ENCODE results near the gene RBM18. TPM values are rescaled to one million over a fixed set of nuclear protein-coding genes. Genes with fewer than 3 reads are reported as not detected.

RBM18 gene
- total RNA-seq, 1 donor from 2014 or later: 17.5 TPM

GRCh38 chr9:122302237-122303093 is 37.8 kb upstream of the RBM18 start:
- Histone ChIP-seq H3K27me3 (no peaks in the 10 kb centered on the region), H3K4me1 (peaks cover 3% of the 10 kb centered on the region), H3K4me3 (no peak overlapping the region), H3K36me3 (peaks cover 38% of the 10 kb centered on the region), H3K9me3 (no peaks in the 10 kb centered on the region), H3K27ac (no peak overlapping the region)
- no peak for DNase-seq
- ATAC-seq: no peak
- no peak for TF ChIP-seq CTCF (IDR thresholded peaks at IDR 0.05)
- intact Hi-C loops (cut with DNase I): no loop called here

DNA sequence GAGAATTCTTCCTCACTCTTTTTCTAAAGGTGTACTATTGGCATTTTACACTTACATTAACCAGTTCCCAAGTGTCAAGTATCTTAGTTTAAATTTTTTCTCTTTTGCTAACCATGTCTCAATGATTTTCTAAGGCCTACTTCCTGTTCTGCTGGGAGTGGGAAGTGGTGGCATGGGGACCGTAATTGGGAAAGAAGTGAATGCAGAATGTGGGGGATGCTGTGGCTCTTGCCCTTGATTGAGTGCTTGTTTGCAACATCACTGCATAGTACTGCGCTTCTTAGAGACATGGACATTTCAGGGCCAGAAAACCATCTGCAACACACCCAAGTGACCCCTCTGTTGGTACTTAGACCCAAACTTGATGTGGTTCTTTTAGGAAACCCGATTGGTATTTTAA is 32.9 kb upstream of the RBM18 start:
- intact Hi-C loops (cut with DNase I): no loop called here
- peak; percentile 94 for ATAC-seq
- peaks cover 54% of the 10 kb centered on the region for H3K36me3 ChIP-seq
- H3K9me3 ChIP-seq: no peaks in the 10 kb centered on the region
- no peak for DNase-seq
- TF ChIP-seq CTCF (IDR thresholded peaks at IDR 0.05): no peak
- no peak overlapping the region for H3K4me3 ChIP-seq
- no peaks in the 10 kb centered on the region for H3K27me3 ChIP-seq
- no peaks in the 10 kb centered on the region for H3K4me1 ChIP-seq
- no peak overlapping the region for H3K27ac ChIP-seq

DNA sequence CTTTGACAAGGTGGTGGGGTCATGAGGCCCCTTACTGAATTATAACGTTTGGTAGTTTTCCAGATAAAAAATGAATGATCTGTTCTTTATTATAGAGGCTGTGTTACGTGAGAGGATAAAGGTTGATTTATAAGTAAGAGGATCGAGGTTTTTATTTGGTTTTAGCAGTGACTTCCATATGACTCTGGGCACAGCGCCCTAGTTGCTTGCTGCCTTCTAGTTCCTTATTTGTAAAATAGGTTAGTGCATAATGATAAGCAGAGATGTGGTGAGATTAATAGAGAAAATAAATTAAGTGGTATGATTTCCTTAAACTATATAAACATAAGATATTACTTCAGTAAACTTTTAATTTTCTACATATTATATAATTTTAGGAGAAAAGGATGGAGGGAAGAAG is 29.9 kb upstream of the RBM18 start:
- H3K36me3 ChIP-seq: peaks cover 71% of the 10 kb centered on the region
- no peak overlapping the region for H3K27ac ChIP-seq
- ATAC-seq (no peak), DNase-seq (no peak)
- H3K27me3 ChIP-seq: no peaks in the 10 kb centered on the region
- intact Hi-C loops (cut with DNase I): no loop called here
- TF ChIP-seq CTCF (IDR thresholded peaks at IDR 0.05): no peak
- no peaks in the 10 kb centered on the region for H3K4me1 ChIP-seq
- H3K4me3 ChIP-seq: no peak overlapping the region
- no peaks in the 10 kb centered on the region for H3K9me3 ChIP-seq

DNA sequence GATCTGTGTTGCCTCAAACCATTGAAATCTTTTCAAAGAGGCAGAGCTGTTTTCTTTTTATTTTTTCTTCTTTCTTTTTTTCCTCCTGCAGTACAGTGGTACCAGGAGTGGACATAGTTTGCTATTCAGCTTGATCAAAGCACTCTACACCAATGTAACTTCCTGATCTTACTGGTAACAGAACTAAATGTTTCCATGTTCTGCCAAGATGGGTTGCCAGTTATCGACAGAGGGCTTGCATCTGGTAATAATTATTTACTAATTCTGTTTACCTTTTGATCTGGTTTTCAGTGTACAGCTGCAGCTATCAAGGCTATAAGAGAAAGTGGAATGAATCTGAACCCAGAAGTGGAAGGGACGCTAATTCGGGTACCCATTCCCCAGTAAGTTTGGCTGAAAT is 26.8 kb upstream of the RBM18 start:
- Histone ChIP-seq H3K4me1 (peaks cover 5% of the 10 kb centered on the region), H3K27me3 (no peaks in the 10 kb centered on the region), H3K36me3 (peaks cover 80% of the 10 kb centered on the region), H3K9me3 (no peaks in the 10 kb centered on the region), H3K4me3 (no peak overlapping the region), H3K27ac (no peak overlapping the region)
- ATAC-seq (no peak), DNase-seq (no peak)
- intact Hi-C loops (cut with DNase I): no loop called here
- TF ChIP-seq CTCF (IDR thresholded peaks at IDR 0.05): no peak

- Histone ChIP-seq H3K4me1 (peaks cover 5% of the 10 kb centered on the region), H3K36me3 (peaks cover 66% of the 10 kb centered on the region), H3K4me3 (no peak overlapping the region), H3K27me3 (no peaks in the 10 kb centered on the region), H3K27ac (no peak overlapping the region), H3K9me3 (no peaks in the 10 kb centered on the region)
- no peak for TF ChIP-seq CTCF (IDR thresholded peaks at IDR 0.05)
- intact Hi-C loops (cut with DNase I): no loop called here
- DNase-seq (no peak), ATAC-seq (no peak)
Observed at GRCh38 chr9:122287214-122287720, 22.6 kb upstream of the RBM18 start.

Measured in upper lobe of right lung (tissue), 1 donor.